ENCODE measurements around the gene TEAD1.

TEAD1 gene

DNA sequence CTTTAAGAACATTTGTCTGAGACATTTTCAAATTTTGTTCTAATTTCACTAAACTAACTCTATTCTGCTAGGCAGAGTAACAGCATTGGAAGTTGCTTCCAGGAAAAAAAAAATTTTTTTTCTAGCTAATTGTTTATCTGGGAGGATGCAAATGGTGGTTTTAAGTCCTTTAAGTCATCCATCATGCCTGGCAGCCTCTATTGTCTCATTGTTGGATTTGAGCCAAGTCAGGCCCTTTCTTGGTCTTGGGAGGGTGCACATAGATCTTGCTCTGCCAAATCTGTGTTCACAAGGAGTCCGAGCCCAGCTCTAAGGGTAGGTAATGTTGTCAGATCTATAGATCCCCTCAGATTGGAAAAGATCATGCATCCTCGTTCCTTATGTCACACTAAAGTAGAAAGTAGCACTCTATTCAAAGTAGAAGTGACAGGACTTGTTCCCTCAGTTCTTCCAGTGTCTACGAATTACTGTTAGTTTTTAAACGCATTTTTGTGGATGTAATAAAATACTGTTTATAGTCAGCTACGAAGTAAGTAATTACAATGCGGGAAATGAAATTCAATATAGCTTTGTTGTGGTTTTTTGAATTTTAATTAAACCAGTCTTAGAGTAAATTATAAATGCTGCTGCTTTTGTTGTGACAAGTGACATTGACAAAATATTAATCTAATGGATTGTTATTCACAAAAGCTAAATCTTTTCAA is 168.9 kb downstream of the TEAD1 start:
- DNase-seq = peak; percentile 70

DNA sequence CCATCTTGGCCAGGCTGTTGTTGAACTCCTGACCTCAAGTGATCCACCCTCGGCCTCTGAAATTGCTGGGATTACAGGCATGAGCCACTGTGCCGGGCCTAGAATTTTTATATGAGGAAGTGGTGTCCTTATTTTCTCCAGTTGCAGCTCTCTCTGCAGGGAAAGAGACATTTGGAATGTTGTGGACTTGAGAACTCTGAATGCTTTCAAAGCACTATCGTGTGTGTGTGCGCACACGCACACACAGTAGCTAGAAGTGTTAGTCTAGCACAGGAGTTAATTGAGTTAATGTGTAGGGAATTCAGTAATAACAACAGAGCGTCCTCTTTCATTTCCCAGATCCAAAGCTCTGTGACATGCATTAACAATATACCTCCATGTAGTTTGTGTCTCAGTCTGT is 170.9 kb downstream of the TEAD1 start:
- no peak for DNase-seq

DNA sequence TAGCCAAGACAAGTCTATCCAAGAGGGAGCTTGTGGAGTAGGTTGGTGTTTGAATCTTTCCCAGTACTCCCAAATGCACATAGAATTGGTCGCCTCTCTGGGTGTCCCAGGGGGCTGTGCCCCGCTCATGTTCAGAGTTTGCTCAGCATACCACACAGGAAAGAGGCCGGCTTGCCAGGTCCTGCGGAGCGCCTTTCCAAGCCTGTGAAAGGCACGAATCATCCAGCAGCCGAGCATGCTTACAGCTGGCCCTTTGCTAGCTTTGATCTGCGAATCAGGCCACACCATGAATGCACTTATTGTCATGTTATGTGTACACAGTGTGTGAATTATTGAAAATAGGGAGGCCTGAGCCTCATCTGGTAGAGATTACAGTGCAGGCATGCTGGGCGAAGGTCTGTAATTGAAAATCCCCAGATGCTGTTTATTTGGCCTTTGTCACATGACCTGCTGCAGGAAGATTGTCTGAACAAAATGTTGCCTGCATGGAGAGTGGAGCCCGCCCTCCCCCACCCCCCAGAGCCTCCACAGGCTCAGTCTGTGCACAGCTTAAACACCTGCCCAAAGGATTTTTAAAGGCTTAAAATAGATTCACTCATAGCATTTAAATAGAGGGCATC is 171.6 kb downstream of the TEAD1 start:
- no peak for DNase-seq

DNA sequence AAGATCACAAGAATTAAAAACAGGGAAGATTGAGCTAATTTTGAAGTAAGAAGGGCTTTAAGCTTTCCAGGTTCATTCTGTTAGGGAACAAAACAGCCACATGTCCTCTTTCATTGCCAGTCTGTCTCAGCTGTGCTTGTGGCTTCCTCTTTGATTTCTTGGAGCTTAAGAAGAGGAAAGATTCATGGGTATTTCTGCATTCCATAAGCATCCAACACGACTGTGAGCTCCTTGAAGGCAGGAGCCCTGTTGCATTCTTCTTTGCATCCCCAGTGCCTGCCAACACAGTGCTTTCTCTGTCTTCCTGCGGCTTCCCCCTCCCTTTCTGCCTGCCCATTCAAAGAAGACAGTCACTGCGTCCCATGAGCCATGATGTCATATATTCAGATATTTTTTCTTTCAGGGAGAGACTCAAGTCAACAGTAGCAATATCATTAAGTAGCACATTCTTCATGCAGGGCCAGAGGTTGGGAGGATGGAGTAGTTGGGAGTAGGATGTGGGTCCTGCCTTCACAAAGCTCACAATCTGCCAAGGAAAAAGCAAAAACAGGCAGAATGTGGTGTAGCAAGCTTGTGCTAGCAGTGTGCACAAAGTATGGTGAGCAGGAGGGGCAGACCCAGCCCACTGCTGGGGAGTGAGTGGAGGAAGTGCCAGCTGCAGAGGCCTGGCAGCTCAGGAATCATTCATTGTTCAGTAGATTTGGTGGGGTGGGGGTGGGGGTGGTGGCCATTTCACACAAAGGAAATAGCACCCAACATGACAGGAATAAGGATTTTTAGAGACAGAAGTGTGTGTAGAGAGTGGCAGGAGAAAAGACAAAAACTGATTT is 172.8 kb downstream of the TEAD1 start:
- no peak for DNase-seq

DNA sequence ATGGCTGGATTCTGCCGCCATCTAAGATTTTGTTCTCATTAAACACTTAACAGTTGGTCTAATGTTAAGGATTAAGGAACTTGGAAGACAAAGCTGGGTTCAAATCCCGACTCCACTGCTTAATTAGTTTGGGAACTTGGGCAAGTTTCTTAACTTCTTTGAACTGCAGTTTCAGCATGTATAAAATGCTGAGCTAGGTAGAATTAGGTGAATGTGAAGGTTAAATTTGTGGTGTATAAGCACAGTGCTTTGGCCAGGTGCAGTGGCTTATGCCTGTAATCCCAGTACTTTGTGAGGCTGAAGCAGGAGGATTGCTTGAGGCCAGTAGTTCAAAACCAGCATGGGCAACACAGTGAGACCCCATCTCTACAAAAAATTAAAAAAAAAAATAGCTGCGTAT is 174.2 kb downstream of the TEAD1 start:
- DNase-seq = no peak

DNA sequence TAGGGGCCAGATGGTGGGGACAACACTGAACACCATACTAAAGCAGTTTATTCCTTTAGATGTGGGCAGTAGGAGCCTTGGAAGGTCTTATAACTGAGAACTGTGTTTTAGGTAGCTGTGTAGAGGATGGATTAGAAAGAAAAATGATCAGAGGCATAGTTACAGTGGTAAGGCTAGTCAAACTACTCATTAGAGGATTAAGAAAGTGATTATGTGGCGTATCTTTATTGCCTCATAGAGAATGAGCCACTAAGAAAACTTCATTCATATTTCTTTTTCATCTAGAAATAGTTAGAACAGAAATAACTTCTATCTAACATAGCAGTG is 179.1 kb downstream of the TEAD1 start:
- DNase-seq = no peak

DNA sequence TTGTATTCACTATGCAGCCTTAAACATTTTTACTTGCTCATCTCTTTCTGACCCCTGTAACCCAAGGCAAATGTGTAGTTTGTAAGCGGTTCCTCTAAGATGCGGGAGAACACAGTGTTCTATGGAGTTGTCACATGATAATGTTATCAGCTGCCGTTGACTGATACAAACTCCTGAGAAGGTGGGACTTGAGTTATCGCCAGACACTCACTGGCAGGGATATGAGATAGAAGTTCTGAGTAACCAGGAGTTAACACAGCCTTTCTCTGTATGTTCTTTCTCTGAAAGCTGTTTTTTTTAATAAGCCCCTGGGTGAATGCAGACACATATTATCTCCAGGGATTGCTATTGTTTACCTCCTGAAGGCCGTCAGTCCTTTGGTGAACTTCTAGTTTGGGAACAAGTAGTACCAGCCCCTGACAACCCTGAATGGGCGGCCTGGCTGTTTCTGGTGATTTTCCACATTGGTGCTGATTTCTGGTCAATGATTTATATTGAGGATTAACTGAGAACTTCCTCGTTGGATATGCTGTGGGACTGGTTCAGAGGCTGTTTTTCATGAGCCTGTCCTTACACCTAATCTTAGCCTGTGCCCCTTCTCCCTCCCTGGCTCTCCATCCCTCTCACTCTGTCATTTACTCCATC is 179.6 kb downstream of the TEAD1 start:
- peak; percentile 56 for DNase-seq

DNA sequence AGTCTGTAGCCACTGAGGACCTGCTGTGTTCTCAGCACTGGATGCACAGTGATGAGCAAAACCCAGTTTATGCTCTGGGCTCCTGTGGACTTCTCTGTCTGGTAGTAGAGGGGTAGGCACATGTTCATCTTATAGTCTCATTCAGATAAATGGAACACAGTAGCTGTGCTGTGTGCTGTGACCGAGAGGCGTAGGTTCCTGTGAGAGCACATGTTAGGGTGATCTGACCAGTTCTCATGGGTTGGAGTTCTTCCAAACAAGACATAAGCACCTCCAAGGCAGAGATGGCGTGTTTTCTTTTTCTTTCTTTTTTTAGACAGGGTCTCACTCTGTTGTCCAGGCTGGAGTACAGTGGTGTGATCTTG is 180.1 kb downstream of the TEAD1 start:
- no peak for DNase-seq

DNA sequence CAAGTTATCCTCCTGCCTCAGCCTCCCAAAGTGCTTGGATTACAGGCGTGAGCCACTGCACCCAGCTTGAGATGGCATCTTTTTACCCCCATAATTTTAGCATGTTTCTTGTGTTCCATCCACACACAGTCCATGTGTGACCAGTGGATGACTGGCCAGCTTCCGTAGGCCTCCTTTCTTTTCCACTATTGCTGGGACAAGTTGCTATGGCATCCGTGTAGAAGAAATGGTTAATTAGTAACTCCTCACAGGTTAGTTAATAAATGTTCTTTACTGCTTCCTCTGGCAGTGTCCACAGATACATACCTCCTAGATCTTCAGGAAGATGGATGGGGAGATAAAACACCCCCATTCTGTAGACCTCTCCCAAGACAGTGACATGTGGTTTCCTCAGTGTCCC is 180.6 kb downstream of the TEAD1 start:
- DNase-seq = no peak

DNA sequence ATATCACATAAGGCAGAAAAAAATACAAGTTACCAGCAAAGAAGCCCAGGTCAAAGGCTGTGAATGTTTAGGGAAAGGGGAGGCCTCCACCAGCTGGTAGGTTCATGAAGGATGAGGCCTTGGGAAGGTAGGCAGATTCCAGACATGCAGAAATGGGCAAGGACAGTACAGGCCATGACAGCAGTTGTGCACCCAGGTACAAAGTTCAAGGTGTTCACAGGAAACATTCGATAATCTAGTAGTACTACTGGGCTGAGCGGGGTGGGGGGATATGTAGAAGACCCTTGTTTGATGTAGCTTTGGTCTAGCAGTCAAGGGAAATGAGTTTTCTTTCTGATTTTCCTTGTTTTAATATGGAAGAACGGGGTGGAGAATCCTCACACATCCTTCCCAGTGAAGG is 182.1 kb downstream of the TEAD1 start:
- no peak for DNase-seq

DNA sequence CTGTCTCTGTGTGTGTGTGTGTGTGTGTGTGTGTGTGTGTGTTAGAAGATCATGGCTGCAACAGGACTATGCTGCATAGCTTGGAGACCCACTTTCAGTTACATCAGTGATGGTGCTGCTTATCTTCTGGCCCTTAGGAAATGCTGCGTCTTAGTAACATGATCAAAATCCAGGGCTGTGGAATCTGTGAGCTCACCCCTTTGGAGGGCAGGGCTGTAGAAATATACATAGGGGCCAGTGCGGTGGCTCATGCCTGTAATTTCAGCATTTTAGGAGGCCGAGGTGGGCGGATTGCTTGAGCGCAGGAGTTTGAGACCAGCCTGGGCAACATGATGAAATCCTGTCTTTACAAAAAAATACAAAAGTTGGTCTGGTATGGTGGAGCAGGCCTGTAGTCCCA is 183.4 kb downstream of the TEAD1 start:
- no peak for DNase-seq

DNA sequence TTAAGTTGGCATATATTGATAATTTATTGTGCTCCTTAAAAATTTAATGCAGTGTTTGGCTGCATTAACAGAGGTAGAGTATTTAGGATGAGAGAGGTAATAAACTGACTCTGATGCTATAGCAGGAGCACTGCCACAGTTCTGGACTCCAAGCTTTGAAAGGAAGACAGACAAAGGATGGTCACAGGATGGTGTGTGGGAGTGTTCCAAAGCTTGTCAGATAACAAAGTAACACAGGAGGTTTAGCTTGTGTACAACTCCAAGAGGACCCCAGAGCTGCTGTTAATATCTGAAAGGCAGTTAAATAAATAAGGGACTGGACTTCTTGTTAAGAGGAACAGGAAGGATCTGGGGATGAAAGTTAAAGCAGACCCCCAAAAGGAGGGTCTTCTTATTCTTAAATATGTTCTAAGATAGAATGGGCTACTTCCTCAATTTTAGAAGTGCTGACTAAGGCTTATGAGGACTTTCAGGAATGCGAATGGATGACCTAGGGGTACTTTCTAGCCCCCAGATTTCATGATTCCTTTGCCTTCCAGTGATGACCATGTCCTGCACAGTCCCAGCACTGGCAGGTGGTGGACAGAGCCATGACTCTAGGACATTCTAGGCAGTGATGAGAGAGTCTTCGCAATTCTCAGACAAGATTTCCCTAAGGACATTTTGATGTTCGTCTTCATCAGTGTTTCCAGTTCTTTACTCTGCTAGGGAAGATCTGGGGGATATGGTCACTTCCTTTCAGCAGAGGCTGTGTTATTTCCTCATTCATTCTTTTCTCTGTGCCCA is 185.8 kb downstream of the TEAD1 start:
- DNase-seq = peak; percentile 15

DNA sequence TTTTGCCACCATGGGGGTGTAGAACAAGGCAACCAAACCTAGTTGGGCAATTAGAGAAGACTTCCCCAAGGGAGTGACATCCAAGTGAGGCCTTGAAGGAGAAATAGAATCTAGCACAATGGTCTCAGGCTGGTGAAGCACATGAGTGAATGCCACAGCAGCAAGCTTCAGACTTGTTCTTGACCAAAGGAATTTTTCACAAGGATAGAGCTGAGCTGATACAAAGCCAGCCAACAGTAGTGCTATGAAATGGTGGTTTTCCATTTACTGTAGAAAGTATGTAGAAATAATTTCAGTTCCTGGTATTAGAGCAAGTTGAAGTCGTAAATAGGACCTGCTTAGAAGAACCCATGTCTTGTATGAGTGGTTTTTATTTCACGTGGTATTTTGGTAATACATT is 186.6 kb downstream of the TEAD1 start:
- DNase-seq = no peak

DNA sequence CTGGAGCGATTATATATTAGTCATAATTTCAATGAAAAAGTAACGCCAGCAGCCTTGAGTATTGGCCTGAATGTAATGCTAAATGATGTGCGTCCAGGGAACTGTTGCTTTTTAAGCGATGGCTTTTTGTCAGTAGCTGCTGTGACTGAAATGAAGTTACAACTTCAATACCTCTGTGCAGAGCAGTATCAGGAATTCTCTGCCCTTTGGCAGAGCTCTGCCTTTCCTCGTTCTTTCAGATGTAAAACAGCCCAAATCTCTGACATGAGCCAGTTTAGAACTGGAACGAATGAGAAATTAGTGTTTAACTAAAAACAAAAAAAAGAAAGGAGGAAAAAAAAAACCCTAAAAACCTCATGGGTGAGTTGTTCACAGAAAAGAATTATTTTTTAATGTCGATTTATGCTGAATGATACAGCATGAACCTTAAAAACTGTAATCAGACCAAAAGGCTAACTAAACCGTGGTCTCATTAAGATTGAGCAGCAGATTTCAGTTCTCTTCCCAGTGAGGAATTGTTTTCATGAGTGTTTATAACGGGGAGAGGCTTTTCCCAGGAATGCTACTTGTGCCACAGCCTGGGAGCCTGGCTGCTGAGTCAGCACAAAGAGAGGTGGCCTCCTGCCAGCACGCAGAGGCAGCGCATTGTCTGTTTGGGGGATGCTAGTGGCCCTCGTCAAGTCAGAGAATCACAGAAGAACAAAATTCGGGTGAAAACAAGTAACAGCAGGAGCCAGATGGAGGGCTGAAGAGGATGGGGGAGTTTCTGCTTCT is 188.7 kb downstream of the TEAD1 start:
- no peak for DNase-seq

DNA sequence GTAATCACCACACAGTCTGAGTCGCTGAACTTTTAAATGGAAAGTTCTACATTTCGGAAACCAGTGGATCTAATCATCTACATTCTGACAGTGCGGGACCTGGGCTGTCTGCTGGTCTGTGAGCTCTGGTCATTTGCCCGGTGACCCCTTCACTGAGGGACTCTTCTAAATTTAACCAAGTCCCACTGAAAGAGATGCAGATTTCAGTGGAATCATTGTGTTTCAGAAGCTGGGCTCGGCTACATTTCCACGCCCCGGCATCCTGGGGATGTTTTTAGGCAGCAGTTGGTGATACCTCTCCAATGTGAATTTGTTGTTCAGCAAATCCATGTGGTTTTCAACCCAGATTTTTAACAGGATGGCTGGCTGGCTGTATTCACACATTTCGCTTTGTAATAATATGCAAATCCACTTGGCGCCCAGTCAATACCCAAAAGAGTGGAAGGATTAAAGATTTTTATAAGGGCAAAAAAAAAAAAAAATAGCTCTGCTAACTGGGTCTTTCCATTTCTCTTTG is 189.4 kb downstream of the TEAD1 start:
- DNase-seq = no peak

DNA sequence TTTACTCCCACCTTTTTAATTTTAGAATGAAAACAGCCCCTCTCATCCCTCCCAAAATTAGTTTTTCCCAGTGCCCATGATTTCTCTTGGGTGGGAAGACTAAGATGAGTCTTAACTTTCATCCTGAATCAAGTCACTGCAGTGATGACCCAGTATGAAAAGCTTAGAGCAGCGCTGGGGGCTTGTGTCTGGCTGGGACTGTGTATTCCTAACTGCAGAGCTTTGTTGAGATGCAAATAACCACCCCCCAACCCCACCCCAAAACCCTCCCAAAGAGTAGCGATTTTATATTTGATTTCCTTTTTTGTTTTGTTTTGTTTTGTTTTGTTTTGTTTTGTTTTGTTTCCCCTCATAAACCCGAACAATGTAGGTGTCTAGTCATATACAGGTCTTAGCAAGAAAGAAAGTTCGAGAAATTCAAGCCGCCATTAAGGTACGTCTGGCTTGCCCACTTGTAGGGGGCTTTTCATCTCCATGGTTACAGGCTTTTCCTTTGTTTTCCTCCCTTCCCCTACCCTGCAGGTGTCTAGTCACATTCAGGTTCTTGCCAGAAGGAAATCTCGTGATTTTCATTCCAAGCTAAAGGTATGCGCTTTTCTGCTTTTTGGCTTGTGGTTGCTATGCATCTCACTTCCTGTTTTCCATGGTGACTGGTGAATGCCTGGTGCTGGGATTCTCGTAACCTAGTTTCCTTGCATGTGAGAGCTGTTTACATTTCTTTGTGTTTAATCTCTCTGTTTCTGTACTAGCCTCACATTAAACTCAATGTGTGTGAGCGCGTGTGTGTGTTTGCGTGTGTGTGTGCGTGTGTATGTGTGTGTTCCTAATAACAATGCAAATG is 190.3 kb downstream of the TEAD1 start:
- no peak for DNase-seq

DNA sequence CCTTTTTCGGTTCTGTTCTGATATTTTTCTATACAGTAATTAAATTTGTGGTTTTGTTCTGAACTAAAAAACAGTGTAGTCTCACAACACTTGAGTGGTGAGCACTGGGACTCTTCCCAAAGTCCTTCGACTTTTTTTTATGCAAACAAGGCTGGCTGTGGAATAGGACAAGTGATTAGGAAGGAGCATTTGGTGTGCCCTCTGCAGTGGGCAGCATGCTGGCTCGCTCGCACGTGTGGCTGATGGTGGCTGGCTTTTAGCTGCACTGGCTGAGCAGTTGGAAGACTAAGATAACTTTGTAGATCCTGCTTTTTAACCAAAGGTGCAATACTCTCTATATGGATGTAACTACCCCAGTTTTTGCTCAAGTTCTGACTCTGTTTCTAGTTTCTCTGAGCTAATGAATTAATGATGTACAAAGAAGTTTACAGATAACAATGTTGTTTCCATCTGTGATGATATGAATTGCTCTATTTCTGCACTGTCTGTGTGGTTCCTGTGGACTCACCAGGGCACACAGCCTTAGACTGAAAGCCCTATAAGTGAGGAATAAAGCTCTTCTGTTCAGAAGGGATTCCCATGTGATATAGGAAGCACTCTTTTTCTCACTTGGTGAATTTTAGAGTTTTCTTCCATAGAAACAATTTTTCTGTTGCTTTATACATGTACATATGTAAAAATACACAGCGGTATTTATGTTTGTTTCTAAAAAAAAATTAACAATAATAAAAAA is 191.8 kb downstream of the TEAD1 start:
- DNase-seq = no peak

DNA sequence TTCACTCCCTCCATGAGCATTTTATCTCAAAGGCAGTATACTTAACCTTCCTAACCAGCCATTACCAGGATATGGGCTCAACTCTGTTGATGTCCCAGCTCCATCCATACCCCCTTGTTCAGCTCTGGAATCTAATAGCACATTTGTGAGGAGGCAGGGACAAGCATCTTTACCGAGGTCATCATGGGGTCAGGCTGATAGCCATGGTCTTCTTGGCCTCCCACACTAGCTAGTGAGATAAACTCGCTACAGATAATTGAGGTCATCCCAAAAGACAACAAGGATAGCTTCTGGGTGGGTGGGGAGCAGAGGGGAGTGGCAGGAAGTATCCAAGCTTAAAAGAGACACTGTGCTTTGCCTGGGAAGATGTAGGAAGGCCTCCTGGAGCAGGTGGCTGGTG is 193.3 kb downstream of the TEAD1 start:
- no peak for DNase-seq

DNA sequence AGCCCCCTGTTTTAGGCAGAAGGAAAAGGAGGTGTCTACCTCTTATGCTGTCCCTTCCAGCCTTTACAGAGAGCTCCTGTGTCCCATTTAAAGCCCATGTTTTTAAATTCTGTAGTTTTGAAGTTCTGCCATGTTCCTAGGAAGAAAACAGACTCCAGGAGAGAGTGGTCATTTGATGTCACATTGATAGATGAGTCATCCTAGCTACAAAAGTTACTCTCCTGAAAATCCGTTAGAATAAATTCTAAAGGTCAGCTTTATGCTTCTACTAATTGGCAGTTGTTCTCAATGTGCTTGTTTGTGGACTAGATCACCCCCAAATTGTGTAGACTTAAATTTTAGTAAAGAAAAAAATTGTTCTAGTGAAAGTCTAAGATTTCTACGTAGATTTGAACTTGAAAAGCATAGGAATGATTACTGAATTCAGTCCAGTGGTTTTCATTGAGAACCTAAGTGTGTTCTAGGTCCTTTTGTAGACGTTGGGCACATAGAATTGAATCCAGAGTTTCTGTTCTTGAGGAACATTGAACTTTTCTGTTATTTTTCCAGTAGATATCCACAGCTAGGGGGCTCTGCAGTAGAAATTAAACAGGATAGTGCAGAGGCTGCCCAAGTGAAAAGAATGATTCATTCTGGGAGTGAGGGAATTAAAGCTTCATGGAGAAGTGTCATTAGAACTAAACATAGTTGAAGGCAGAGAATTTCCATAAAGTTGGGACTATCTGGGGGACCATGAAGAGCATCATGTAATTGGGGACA is 194.3 kb downstream of the TEAD1 start:
- no peak for DNase-seq

DNA sequence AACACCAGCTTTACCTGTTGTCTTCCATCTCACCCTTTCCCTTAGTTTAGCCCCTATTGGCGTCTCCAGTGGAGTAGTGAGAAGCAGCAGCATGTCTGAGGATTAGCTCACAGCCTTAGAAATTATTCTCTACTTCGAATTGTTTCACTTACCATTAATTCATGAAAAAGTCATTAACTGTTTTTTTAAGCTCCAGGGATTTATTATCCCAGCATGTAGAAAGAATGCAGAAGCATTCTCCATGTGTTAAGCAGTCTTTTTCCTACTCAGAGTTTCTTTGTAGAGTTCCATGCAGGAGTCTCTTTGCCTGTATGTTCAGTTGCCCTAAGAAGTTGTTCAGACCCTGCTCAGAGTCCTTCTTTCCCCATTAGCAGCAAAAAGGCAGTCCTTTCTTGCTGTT is 197.0 kb downstream of the TEAD1 start:
- no peak for DNase-seq
